Renal pelvis (tissue), 4 donors: Measurements from ENCODE around the gene NREP. TPM values are rescaled to one million over a fixed set of nuclear protein-coding genes. Genes with fewer than 3 reads are reported as not detected.

Source experiments
- DNase-seq: peaks from one replicate; pipeline ENCODE4 v3.0.0-alpha.2; 2013
- polyA plus RNA-seq, 3 donors: library from polyadenylated mRNA; unstranded; fragments of 120-200 nt; gene quantifications; one replicate each; pipeline ENCODE4 v1.2.1, GENCODE V29; 2013; ENCODE audit not compliant: insufficient read length in 3 of 3

The NREP gene
- polyA plus RNA-seq, 3 donors: 704 to 795 (median 747) TPM

DNA sequence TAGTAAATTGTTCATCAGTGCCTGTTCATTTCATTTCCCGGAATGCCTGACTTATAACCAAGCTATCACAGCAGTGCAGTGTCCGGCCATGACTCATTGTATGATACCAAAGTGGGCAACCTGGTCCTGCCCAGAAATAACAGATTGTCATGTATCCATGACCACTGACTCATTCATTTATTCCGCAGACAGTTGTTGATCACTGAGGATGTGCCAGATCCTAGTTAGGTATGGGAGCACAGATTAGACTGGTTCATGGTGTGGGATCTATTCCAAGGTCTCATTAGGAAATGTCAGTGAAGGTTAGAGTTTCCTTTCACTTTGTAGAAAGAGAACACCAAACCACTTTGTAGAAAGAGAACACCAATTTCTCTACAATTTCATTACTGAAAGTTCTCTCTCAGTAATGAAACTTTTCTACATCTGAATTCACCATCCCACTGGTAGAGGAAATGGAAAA is 8.7 kb downstream of the NREP start:
- no peak for DNase-seq

DNA sequence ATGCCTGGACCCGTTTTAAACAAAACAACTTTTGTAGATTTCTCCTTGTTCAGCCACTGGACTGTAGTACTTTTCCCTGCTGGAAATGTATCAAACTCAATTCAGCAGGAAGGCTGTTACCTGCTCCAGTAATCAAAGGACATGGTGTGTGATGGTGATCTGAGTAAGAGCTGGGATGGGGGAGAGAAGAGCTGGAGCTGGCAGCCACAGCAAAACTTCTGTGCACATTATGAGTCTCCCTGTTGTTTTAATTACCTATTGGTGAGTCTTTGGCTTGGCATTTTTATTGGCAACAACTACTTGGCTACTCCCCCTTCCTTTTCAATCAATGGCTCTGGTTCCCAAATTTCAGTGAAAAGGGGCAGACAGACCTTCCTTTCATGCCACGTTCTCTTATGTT is 9.7 kb downstream of the NREP start:
- no peak for DNase-seq

GRCh38 chr5:111746791-111747190 is 10.2 kb downstream of the NREP start:
- no peak for DNase-seq

- DNase-seq: no peak
Observed at GRCh38 chr5:111745075-111745739, 11.8 kb downstream of the NREP start.

DNA sequence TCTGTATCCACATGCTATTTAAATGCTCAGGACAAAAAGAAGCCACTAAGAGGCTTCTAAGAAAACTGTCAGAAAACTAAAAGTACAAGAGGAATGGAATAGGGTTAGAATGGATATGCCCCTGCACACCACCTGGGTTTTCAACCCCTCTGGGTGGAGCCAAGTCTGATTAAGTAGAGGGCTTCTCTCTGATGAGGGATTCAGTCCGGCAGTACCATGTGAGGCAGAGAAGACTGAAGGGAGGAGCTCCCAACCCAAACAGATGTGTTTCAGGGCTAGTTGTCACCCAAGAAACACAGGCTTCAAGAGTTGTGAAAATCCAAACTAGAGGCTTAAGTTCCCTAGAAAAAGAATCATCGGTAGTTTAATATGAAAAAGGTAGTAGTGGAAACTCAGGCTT is 12.5 kb downstream of the NREP start:
- DNase-seq: no peak

DNA sequence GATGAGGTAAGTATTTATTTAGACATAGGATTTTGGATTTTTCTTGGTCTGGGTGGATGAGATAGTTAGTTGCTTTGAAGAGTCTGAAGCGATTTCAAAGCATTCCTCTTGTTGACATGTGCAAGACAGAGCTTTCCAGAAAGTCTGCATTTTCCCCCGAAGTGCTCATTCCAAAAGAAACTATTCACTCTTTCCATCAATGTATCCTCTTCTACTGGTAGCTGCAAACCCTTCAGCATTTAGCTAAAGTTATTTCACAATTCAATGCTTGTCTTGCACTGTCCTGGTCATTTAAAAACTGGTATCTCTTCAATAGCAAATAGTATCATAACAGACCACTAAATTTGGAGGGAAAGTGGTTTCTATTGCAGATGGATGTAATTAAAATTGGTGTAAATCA is 13.0 kb downstream of the NREP start:
- no peak for DNase-seq

DNA sequence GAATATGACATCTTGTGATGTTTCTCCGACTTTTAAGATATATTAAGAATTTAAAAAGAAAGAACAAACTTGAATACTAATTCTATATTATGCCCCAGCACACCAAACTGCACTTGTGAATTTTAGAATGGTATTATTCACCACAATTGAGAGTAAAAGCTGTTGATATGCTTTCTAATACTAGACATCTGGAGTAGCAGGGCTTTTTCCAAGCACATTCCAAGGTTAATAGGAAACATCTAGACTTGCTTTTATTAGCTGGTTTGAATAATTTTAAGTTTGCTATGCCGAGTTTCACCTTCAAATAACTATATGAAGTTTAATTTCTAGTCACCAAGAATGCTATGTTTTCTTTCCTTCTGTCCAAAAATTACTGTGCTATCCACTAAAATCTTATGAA is 13.5 kb downstream of the NREP start:
- no peak for DNase-seq

DNA sequence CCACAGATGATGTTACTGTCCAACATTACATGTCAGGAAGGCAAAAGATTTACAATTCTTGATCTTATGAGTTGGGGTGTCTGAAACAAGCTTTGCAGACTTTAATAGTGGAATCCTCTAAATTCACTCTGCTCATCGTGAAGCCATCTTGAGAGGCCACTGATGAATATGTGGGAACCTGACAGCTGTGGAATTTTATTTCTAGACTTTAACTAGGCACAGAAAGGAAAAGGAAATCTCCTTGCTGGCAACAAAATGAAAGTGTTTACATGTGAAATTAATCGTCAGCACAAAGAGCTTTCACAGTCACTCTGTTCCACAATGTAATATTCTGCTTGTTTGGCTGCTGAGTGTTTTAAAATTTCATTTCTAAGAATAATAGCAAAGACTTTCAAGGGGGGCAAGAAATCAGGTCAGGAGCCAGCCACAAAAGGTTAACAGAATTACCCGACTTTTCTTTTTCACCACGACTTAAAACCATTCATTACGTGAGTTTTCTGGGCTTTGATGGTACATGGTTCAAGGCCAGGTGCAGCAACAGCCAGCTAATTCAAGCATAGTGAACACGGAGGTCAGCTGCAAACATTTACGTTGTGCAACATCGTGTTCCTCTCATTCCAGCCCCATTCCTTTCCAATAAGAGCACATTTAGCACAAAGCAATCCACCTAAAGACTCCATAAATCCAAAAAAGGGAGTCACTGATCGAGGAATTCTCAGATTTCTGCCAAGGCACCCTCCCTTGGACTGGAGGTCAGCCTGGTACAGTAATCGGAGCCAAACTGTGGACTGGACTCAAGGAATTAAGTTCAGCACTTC is 14.6 kb downstream of the NREP start:
- peak; percentile 88 for DNase-seq

DNA sequence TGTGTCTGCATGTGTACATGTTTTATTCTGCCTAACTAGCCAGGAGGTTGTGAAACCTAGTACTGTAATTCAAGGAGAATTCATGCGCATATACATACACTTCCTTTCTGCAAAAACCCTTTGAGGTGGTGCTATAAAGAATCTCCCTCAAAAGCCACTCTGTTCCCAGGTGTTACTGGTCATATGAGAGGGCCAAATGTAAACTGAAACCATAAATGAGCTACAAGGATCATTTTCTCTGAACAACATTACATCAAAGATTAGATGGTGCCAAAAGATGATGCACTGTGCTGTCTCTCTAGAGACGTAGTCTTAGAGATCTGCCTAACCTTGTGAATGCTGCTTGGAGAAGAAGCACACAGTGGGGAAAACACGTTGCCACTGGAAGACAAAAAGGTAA is 15.7 kb downstream of the NREP start:
- no peak for DNase-seq

DNA sequence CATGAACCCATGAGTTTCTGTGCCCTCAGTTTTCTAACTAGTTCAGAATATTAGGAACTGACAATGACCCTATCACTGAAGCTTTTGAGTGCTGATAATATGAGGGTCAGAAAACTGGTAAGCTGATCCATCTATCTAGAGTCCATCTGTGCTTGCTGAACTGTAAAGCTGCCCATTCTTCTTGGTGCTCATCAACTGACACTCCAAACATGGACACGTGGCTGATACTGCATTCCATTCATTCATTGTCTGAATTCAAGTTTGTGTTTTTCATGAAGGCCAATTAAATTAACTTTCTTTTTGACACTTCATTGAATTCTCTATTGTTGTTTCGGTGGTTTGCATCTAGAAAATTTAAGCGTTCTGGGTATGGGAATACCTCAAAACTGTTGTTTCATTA is 17.6 kb downstream of the NREP start:
- DNase-seq: no peak

DNA sequence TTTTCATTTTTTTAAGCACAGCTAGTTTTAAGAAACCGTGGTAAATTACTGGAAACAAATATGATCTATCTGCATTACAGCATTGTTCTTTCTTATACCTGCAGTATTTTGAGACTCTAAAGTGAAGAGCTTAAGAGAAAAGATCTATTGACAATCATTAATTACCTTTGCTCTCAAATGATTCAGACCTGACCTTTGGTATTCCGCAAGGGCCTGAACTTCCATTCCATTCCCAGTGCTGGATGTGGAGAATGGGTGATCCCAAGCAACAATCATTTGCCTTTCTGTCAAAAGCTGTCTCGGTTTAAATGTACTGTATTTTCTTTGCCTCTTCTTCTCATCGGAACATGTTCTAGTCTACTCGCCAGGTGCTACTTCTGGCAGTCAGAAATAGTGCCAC is 18.9 kb downstream of the NREP start:
- no peak for DNase-seq

DNA sequence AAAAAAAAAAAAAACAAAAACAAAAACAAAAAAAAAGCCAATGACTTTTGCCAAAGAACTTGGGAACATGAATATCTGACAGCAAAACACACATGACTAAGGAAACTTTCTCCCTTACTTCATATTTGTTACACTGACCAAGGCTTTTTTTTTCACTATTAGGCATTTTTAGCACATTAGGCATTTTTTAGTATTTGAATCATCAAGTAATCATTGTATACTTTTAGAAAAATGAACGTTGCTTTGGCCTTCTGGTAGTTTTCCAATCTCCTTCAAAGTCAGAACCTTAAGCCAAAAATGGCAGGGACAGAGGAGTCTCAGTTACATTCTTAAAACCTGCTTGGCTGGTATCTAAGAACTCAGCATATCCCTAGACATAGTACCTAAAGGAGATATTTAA is 19.3 kb downstream of the NREP start:
- no peak for DNase-seq

DNA sequence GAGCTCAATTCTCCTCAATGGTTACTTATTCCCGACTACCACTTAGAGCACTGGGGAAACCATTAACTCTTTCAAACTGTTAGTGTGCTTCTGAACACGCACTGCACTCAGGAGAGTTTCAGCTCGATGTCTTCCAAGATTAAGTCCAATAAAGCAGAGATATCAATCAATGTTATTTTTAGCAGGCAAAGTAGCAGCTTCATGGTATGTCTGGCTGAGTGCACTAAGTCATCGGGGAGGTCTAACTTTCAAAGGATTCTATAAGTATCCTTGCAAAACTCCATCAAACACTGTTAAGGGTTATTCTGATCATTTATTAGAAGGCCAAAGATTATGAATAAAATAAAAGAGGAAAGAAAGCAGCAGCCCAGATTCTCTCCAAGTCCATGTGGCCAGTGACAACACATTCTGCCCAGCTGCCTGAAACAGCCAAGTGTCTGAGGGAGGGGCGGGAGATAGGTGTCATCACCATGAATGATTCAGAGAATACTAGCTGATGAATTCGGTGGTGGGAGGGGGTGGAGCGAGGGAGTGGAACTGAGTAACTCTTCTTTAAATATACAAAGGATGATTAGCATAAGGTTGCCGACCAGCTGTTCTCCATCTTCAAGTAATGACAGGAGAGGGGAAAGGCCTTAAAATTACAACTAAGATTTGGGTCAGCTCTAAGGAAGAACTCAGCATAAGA is 21.3 kb downstream of the NREP start:
- no peak for DNase-seq

- no peak for DNase-seq
Observed at GRCh38 chr5:111734597-111734996, 22.4 kb downstream of the NREP start.

DNA sequence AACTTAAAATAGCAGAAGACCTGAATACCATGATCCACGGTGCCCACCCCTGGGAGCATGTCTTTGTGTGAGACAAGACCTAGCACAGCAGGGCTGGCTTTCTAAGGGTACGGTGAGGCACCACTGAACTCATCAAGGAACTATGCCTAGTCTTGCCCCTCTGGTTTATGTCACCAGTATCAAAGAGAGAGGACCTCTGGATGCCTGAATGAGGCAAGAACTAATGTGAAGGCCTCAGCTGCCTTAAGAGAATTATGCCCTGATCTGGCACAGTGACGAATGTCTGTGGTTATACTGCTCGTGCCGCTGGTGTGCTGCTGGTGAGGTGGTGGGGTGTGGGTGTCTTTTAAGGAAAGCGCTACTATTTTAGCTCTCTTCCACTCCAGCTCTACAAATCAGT is 23.0 kb downstream of the NREP start:
- no peak for DNase-seq

- DNase-seq: no peak
Observed at GRCh38 chr5:111733571-111733970, 23.4 kb downstream of the NREP start.

DNA sequence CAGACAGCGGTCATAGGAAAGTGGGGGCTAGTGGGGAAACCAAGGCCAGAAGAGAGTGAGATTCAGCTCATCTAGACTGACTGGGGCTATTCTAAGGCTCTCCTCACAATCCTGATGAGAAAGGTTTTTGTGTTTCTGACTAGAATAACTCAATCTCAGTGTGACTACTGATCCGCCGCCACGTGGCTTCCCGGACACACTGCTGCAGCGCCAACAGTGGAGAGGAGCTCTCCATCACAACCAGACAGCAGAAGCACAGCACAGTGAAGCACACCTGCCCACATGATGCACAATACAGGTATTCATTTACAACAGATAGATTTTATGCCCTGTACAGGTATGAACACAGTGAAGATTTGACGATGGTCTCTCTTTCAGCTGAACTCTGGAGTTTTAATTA is 25.4 kb downstream of the NREP start:
- no peak for DNase-seq

DNA sequence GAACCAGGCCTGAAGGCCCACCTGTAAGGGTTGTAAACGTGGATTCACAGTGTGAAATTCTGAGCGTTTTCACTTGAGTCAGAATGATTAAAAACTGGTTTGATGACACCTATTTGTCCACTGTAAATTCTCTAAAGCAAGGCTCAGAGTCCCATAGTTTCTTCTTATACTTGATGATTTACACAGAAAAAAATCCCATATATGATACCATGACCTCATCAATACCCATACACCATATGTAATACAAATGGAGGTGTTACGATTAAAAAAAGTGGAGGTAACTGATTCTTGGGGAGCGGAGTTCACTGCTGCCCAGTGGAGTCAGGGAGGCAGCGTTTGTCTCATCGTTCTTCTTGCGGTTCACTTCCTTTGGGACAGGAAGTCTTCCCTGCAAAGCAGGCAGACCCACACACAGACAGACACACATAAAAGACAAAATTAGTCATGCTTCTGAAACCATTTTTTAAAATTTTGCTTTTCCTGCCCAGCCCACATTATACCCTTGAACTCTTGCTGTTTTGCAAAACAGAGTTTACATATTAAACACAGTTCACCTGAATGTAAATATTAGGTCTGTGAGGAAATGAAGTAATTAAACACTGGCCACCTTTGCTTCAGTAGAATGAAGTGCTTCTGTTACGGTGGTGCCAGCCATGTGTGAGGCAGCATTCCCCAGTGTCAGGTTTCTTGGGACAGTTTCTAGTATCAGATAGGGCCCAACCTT is 26.2 kb downstream of the NREP start:
- no peak for DNase-seq

GRCh38 chr5:111728941-111729340 is 28.1 kb downstream of the NREP start:
- DNase-seq: no peak

DNA sequence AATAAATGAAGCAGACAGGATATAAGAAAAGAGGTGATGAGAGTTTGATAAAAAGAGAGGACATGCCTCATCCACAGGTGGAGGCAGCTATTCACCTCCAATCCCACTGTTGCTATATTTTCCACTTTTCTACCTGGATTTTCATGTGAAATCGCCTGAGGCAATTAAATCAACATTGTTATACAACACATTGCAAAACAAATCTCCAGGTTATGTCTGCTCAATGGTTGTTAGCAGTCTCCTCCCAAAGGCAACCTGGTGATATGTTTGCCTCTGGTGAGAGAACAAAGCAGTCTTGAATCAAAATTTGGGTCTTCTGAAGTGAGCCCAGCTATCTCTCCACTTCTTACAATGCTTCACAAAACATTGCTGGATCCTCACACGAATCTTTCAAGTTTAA is 30.0 kb downstream of the NREP start:
- no peak for DNase-seq

- peak; percentile 63 for DNase-seq
Observed at GRCh38 chr5:111722140-111722539, 34.9 kb downstream of the NREP start.

GRCh38 chr5:111720333-111720890 is 36.6 kb downstream of the NREP start:
- DNase-seq: no peak
